GM18867 (cell line): Measurements from ENCODE around the gene GLOD5.
"Not testable (repeated sequence)": the region's sequence is repeated elsewhere in the genome, so short reads cannot be mapped to it uniquely, and the experiment has no call there.

Experiments used
- ATAC-seq: cut with Tn5 transposase; IDR thresholded peaks from one replicate; pipeline ENCODE4 v1.9.1; 2021; ENCODE audit warnings: mild to moderate bottlenecking, moderate library complexity; ENCODE audit not compliant: unreplicated experiment

Gene GLOD5

DNA sequence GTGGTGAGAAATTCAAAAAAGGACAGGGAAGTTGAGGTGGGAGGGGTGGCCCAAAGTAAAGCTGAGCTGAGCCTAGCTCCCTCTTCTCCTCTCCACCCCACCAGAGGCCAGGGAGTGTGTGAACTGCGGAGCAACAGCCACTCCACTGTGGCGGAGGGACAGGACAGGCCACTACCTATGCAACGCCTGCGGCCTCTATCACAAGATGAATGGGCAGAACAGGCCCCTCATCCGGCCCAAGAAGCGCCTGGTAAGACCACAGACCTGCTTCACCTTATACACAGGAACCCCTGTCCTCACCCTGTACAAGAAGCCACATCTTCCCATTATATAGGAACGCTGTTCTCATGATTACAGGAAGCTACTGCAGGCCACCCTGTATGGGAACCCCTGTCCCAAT, 30.7 kb downstream of the GLOD5 start:
- no peak for ATAC-seq

GRCh38 chrX:48793935-48794334, 32.4 kb downstream of the GLOD5 start:
- no peak for ATAC-seq

DNA sequence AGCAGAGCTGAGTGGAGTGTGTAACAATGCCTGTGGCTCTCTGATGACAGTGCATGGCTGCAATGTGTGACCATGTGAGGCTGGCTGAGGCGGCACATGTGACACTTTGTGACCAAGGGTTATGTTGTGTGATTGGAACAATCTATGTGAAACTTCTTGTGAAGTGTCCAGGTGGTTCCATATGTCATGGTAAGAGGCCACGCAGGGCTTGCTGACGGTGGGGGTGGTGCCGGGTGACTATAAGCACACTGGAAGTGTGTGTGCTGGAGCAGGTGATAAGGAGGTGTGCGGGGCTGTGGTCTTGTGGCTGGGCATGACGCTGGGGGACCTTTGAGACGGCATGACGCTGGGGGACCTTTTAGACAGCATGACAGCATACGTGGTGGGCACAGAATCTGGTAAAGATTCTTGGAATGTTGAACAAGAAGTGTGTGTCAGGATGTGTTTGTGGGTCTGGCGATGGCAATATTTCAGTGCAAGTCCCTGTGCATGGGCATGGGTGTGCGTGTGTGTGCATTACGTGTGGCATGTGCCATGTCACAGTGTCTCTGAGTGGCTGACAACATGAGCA, 32.9 kb downstream of the GLOD5 start:
- ATAC-seq, result no peak

DNA sequence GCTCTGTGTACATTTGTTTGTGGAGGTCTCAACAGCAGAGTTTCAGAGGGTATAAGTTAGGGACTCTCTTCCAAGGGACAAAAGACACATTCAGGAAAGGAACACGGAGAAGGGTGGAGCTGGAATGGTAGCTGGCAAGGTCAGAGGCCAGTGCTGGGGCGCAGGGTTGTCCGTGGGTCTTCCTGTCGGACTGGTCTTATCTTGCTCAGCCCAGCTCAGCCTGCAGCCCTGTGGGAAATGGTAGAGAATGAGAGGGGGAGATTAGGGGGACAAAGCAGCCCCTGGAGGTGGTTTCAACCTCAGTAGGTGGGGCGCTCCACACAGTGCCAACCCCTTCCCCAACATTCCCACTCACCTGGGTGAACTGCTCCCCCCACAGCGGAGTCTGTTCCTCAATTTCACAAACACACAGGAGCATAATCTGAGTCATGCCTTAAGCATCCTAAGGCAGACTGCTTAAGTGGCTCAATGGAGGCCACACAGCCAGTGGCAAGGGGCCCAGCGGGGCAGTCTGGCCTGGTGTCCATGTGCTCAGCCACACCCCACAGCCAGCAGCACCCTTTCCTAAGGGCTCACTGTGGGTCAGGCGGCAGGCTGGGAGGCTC, 33.5 kb downstream of the GLOD5 start:
- no peak for ATAC-seq

GRCh38 chrX:48798318-48798717, 36.8 kb downstream of the GLOD5 start:
- no peak for ATAC-seq

GRCh38 chrX:48800574-48801279, 39.2 kb downstream of the GLOD5 start:
- no peak for ATAC-seq

DNA sequence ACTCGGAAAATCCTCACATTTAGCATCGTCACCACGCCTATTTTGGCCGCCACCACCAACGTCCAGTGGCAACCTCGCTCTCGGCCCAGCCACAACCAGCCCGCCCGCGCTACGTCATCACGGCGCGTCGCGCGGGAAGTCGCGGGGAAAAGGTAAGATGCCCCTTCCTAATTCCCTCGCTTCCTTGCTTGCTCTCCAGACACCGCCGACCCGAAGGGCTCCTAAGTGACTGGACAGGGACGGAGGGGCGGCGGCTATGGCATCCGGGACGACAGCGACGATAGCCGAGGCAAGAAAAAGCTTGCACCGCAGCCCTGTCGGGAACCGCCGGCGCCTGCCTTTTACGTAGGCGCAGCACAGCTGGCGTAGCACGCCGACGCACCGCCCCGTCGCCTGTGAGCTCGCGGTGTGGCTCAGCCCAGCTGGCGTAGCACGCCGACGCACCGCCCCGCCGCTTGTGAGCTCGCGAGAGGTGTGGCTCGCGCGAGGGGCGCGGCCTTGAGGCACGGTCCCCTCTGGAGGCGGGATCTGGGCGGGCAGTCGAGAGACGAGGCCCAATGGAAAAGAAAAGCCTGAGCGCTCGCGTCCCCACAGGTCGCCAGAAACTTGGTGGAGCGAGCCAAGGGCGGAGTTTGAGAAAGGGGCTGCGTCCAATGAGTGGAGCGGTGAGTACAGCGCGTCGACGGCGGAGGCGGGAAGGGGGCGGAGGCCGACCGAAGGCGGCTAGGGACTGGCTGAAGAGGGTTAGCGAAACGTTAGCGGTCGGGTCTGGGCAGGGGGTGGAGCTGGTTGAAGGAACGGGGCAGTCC, 39.9 kb downstream of the GLOD5 start, which contains the start of gene HDAC6:
Gene HDAC6 (plus strand): TSS at position 788 of the 809 bp plus-strand sequence. CDS start 626 bp downstream, outside the sequence.
- ATAC-seq, result peak; percentile 83

GRCh38 chrX:48802089-48802904, 40.8 kb downstream of the GLOD5 start:
- ATAC-seq, result peak; percentile 43

DNA sequence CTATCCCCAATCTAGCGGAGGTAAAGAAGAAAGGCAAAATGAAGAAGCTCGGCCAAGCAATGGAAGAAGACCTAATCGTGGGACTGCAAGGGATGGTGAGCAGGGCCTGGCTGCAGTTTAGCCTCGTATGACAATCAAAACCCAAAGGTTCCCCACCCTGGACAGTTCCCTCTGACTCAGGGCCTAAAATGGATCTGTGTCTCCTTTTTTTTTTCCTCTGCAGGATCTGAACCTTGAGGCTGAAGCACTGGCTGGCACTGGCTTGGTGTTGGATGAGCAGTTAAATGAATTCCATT, 41.3 kb downstream of the GLOD5 start:
- no peak for ATAC-seq

GRCh38 chrX:48806081-48806480, 44.5 kb downstream of the GLOD5 start:
- ATAC-seq, result no peak

GRCh38 chrX:48813644-48814043, 52.1 kb downstream of the GLOD5 start:
- ATAC-seq, result no peak

- no peak for ATAC-seq
These were observed 53.2 kb downstream of the GLOD5 start for GRCh38 chrX:48814722-48815121.

DNA sequence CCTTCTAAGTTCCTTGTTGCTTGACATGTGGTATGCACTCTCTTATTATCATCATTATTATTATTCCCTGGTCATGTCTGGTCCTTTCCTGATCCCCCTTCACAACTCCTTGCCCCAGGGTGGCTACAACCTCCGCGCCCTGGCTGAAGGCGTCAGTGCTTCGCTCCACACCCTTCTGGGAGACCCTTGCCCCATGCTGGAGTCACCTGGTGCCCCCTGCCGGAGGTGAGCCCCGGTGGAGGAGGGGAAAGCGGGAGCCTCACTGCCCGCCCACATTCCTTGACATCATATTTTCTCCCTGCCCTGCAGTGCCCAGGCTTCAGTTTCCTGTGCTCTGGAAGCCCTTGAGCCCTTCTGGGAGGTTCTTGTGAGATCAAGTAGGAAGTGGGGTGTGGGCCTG, 53.7 kb downstream of the GLOD5 start:
- ATAC-seq, result no peak

DNA sequence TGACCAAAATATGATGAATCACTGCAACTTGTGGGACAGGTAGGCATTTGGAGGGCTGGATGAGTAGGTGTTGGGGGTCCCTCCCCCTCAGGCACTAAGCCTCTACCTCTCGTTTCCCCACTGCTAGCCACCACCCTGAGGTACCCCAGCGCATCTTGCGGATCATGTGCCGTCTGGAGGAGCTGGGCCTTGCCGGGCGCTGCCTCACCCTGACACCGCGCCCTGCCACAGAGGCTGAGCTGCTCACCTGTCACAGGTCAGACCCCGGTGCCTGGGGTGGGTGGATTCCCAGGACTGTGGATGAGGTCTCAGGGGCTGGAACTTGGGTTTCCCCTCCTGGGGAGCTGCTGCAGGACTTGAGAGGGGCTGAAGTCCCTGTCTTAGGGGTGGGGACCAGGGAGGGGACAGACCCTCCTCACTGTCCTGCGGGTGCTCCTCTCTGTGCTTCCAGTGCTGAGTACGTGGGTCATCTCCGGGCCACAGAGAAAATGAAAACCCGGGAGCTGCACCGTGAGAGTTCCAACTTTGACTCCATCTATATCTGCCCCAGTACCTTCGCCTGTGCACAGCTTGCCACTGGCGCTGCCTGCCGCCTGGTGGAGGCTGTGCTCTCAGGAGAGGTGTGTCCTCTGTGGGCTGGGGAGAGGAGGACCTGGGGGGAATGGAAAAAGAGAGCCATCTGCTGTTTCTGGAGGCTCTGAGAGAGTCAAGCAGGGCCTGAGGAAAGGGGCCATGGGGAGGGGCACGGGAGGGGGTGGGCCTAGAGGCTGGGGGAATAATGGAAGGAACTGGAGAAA, 54.7 kb downstream of the GLOD5 start:
- ATAC-seq, result no peak

GRCh38 chrX:48818098-48818497, 56.6 kb downstream of the GLOD5 start:
- no peak for ATAC-seq

DNA sequence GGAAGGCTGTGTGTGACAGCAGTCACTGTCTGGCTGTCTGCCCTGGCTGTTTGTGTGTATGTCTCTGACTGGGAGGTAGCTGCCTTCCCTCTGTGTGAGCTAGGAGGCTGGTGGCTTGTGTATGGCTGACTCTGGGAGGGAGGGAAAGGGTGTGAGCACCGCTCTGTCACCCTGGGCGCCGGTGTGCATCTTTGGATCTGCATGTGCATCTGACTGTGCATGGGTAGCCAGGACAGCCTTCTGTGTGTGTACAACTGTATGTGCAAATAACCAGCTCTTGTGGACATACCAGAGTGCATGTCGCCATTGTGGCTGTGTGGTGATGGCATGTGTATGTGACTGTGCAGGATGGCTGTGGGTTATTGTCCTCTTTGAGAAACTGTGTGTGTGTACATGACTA, 57.3 kb downstream of the GLOD5 start:
- ATAC-seq, result no peak

DNA sequence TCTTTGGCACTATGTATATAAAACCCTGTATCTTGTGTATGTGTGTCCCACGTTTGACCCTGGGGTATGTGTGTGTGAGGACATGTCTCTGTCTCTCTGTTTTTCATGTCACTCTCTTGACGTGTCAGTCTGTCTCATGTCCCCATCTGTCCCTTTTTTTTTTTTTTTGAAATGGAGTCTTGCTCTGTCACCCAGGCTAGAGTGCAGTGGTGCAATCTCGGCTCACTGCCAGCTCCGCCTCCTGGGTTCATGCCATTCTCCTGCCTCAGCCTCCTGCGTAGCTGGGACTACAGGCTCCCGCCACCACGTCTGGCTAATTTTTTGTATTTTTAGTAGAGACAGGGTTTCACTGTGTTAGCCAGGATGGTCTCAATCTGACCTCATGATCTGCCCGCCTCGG, 57.8 kb downstream of the GLOD5 start:
- not testable (repeated sequence) for ATAC-seq

DNA sequence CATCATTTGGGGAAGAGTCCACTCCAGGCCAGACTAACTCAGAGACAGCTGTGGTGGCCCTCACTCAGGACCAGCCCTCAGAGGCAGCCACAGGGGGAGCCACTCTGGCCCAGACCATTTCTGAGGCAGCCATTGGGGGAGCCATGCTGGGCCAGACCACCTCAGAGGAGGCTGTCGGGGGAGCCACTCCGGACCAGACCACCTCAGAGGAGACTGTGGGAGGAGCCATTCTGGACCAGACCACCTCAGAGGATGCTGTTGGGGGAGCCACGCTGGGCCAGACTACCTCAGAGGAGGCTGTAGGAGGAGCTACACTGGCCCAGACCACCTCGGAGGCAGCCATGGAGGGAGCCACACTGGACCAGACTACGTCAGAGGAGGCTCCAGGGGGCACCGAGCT, 61.5 kb downstream of the GLOD5 start:
- ATAC-seq, result no peak
